GM12873 (cell line): ENCODE data around the gene RBMS3.

Source experiments
- TF ChIP-seq, protein P1 (sequence below): IDR thresholded peaks from 2 replicates; pipeline ENCODE4 v1.5.1; 2012; ENCODE audit warnings: low read depth, mild to moderate bottlenecking, moderate library complexity, low read length, control low read depth; ENCODE audit not compliant: insufficient read depth; ENCODE audit errors: missing control alignments

Gene RBMS3

DNA sequence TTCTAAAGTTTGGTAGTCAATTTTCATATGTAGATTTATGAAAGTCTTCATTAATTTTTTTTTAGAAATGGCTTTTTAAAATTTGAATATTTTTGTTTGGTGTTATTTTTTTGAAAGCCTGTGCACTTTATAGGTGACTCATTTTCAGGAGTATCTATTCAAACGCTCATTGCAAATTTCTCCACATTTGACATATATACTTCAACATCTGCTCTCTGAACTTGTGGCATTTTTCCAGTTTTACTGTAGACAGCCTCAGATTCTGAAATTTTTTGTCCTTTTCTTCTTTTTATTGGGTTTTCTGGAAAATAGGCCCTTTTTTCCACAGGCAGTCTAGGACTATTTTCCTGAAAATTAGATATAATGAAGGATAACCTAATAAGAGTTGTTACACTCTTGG lies 396.6 kb downstream of the RBMS3 start:
- TF ChIP-seq, protein P1, sequence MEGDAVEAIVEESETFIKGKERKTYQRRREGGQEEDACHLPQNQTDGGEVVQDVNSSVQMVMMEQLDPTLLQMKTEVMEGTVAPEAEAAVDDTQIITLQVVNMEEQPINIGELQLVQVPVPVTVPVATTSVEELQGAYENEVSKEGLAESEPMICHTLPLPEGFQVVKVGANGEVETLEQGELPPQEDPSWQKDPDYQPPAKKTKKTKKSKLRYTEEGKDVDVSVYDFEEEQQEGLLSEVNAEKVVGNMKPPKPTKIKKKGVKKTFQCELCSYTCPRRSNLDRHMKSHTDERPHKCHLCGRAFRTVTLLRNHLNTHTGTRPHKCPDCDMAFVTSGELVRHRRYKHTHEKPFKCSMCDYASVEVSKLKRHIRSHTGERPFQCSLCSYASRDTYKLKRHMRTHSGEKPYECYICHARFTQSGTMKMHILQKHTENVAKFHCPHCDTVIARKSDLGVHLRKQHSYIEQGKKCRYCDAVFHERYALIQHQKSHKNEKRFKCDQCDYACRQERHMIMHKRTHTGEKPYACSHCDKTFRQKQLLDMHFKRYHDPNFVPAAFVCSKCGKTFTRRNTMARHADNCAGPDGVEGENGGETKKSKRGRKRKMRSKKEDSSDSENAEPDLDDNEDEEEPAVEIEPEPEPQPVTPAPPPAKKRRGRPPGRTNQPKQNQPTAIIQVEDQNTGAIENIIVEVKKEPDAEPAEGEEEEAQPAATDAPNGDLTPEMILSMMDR, result no peak

DNA sequence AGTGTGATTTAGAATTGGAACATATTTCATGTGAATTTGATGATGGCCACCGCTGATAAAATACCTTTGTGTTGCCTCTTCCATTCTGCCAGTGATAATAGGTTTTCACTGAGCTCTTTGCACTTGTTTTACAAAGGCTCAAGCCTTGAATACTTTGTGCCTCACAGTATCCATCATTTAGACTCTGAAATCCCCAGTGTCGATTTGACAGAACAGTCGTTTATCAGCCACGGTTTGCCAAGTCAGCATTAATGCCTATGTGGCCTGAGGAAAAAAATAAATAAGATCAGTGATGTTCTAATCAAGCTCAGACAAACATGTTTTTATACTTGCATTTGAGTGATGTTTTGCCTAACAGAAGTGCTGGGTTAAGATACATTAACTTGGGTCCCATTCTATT lies 399.1 kb downstream of the RBMS3 start:
- TF ChIP-seq, protein P1, result no peak

DNA sequence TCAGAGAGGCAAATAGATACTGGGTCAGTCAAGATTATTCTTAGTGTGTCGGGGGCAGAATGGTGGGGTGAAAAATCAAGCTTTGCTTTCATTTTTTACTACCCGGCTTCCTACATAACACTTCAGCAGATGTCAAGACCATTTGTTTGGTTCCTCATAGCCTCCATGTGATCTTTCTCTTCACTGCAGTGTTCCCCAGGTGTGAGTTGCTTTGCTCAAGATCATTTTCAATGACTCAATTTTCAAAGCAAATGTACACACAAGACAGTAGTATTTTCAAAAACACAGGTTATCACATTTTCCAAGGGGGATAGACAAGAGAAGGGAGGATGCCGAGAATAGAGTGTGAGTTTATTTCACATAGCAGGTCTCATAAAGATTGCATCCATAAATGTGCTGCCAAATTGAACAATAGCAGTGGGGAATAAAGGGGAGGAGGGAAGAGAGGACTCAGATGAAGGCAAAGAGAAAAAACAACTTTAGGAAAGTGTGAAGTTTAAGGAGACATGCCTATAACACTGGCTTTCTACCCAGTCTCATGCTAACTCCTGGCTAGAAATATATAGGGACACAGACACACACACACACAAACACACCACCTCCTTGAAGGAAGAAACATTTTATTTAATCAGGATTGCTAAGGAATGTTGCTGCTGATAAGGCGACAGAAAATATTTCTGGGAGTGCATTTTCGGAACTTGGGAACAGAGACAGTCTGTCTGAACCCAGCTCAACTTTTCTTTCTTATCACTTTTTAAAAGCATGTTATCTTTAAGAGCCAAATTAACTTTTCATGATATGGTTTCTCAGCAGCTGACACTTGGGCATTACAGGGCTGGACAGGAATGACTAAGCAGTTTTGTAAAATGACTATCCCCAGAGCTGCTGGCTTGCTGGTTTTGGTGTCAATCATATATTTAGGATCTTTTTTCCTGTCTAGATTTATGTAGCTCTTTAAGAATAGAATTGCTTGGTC lies 402.4 kb downstream of the RBMS3 start:
- TF ChIP-seq, protein P1, result no peak

DNA sequence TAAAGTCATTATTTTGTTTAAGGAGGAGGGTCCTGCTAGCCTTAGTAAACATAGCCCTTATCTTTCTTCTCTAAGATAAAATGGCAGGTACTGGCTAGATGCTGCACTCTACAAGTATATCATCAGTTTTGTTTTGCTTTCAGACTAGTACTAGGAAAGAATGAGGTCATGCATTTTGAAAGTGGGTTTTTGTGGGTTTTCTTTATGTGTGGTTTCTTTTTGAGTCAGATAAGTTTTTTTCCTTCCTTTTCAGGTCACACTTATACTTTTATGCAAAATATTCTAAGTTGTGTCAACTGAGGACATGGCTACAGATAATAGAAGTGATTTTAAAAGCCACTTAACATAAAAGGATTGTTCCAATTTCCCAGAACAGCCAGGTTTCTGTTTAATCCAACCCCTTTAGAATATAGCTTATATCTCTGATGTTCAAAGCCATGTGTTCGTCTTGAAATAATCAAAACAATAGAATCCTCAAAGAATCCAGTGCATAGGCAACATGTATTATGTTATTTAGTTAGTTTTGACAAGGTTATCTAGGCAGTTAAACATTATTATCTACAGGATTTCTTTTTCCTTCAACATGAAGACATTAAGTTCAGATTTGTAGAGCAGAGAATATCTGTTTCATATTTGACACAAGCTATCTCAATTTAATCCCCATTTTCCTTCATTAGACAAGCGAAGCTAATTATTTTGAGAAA lies 406.2 kb downstream of the RBMS3 start:
- TF ChIP-seq, protein P1, result no peak

DNA sequence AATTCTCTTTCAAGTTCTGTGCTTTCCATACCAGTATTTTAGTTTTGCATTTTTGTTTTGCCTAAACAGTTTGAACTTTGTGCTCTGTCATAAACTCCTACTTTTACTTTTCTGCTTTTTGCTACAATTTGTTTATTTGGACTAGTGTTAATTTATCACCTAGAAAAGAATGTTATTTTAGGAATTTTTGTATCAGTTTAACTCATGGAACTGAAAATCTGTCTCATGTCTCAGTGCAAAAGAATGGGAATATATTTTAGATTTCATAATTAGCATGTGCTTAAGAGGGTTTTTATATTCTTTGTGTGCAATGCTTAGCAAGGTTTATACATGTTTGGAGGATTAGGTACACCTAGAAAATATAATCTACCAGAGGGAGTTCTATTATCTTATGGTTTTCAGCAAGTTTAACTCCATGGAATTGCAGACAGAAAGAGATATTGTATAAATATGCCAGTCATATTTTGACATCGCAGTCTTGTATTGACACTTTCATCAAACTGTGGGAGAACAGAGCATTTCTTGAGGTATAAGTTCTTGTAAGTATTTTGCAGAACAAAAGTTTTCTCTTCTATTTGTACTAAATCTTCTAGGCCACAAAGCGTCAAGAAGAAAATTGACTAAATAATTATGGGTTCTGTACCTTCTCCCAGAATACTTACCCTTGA lies 409.9 kb downstream of the RBMS3 start:
- TF ChIP-seq, protein P1, result no peak

DNA sequence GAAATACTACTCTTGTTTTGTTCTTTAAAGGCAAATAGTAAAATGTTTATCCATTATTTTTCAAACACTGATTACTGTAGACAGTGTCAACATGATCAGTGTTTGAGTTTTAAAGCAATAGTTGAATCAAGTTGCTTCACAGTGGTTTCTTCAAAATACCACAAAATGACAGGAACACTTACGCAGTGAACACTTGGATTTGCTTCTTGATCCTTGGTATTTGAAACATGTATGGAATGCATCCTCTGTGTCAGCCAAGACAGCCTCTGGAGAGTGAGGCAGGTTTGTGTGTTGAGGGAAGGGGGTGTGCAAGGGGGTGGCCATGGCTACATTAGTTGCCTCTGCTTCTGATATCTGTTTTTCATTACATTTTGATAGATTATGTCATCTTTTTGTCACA lies 413.0 kb downstream of the RBMS3 start:
- TF ChIP-seq, protein P1, result no peak

DNA sequence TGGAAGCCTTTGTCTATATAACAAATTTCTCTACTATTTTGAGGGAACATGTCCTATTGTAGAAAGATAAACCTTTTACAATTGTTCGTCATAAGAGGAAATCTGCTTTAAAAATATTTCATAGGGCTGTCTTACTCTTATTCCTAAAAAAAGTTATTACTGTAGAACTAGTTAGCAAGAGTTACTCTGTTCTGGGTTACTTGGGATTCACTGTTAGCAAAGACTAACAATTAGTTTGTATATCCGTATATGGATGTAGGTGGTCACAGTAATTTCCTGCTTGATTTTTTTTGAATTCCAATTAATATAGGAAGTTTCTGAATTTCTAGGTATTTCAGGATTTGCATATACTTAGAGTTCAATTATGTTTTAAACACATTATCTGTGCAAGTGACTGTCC lies 413.5 kb downstream of the RBMS3 start:
- TF ChIP-seq, protein P1, result no peak
